NK-92 (cell line): ENCODE measurements around the gene PHLDB3.
"Not testable (repeated sequence)": the region's sequence is repeated elsewhere in the genome, so short reads cannot be mapped to it uniquely, and the experiment has no call there.

Experiments
- DNase-seq: peaks from one replicate; lab custom pipeline; 2025; ENCODE audit not compliant: unreplicated experiment; lab: John Stamatoyannopoulos, UW

PHLDB3 gene

DNA sequence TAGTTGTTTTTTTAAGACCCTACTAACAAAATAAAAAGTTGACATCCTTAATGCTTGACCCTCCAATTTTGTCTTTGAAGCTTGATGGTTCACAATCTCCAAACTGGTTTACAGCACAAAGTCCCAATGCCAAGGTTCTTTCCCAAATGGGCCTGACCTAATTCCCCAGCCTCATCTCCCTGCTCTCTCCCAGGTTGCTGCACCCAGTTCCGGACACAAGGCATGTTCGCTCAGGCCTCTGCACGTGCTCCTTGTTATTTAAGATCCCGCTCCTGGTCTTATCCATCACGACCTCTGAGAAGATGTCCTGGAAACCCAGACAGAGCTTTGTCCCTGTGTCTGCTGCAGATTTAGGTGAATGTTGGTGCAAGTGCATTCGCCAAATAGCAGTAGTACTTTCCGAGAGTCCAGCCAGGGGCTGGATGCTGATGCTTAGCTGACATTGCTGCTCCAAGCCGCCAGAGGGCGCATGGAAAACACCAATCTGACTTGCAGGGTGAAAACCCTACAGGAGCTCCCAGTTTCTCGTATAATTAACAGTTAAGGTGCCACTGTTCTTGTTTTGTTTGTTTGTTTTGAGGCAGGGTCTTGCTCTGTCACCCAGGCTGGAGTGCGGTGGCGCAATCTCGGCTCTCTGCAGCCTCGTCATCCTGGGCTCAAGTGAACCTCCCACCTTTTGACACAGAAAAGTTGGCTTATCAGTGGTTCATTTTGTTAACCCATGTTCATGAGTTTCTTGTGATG, 57.6 kb downstream of the PHLDB3 start:
- no peak for DNase-seq

- no peak for DNase-seq
These were observed 59.1 kb downstream of the PHLDB3 start for GRCh38 chr19:43445426-43445825.

DNA sequence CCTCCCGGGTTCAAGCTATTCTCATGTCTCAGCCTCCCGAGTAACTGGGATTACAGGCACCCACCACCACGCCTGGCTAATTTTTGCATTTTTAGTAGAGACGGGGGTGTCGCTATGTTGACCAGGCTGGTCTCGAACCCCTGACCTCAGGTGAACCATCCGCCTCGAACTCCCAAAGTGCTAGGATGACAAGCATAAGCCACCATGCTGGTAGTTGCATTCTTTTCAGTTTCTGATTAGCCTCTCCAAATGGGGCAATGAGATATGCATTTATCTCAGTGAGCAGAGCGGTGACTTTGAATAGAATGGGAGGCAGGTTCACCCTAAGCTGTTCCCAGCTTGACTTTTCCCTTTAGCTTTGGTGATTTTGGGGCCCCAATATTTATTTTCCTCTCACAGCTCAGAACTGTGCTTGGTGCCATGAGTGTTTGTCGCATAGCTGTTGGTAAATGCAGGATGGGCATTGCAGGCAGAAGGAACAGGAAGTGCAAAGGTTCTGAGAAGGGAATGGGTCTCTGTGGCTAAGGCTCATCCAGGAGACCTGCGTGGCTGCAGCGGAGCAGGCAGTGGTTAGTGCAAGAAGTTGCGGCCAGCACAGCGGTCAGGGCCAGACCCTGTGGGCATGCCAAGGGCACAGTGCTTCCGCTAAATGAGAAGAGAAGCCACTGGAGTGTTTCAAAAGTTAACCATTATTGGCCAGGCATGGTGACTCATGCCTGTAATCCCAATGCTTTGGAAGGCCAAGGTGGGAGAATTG, 59.8 kb downstream of the PHLDB3 start:
- DNase-seq: no peak

DNA sequence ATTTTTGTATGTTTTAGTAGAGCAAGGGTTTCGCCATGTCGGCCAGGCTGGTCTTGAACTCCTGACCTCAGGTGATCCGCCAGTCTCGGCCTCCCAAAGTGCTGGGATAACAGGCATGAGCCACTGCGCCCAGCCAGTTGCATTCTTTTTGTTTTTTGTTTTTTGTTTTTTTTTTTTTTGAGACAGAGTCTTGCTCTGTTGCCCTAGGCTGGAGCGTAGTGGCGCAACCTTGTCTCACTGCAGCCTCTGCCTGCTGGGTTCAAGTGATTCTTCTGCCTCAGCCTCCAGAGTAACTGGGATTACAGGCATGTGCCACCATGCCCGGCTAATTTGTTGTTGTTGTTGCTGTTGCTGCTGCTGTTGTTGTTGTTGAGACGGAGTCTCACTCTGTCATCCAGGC, 60.5 kb downstream of the PHLDB3 start:
- not testable (repeated sequence) for DNase-seq

- no peak for DNase-seq
These were observed 62.8 kb downstream of the PHLDB3 start for GRCh38 chr19:43441716-43442115.

DNA sequence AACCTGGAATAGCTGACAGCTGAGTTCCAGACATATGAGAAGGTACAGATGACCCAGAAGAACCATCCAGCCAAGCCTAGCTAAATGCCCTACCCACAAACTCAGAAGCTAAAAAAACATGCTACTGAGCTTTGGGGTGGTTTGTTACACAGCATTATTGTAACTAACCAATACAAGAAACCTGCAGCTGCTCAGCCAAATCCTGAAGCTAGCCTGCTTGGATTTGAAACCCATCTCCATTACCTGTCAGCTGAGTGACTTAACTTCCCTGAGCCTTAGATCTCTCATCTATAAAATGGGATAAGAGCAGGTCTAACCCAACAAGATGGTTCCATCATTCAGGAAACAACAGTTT, 64.9 kb downstream of the PHLDB3 start:
- DNase-seq: no peak

- no peak for DNase-seq
These were observed 65.4 kb downstream of the PHLDB3 start for GRCh38 chr19:43439032-43439708.

GRCh38 chr19:43438291-43439031, 66.1 kb downstream of the PHLDB3 start:
- DNase-seq: no peak

GRCh38 chr19:43437712-43438111, 66.8 kb downstream of the PHLDB3 start:
- no peak for DNase-seq

DNA sequence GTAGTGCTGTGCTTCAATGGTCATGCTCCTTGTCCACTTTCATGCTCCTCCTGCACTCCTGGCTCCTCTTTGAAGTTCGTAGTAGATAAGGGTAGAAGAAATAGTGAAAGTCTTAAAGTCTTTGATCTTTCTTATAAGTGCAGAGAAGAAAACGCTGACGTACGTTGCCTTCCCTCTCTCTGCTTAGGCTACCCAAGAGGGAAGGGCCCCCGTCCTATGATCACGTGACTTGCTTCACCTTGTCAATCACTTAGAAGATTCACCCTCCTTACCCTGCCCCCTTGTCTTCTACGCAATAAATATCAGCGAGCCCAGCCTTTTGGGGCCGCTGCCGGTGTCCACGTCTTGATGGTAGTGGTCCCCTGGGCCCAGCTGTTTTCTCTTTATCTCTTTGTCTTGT, 67.3 kb downstream of the PHLDB3 start:
- not testable (repeated sequence) for DNase-seq

- DNase-seq: no peak
These were observed 68.8 kb downstream of the PHLDB3 start for GRCh38 chr19:43435775-43436174.

DNA sequence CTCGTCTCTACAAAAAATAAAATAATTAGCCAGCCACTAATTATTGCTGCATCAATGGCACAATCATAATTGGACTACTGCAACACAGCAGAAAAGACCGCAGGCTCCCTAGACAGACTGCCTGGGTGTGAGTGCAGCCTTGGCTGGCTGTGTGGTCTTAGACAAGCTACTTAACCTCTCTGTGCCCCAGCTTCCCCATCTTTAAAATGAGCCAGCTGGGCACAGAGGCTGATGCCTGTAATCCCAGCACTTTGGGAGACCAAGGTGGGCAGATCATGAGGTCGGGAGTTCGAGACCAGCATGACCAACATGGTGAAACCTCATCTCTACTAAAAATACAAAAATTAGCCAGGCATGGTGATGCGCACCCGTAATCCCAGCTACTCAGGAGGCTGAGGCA, 70.9 kb downstream of the PHLDB3 start:
- DNase-seq: no peak

- no peak for DNase-seq
These were observed 71.2 kb downstream of the PHLDB3 start for GRCh38 chr19:43433358-43433673.

GRCh38 chr19:43430976-43431375, 73.6 kb downstream of the PHLDB3 start:
- DNase-seq: no peak

DNA sequence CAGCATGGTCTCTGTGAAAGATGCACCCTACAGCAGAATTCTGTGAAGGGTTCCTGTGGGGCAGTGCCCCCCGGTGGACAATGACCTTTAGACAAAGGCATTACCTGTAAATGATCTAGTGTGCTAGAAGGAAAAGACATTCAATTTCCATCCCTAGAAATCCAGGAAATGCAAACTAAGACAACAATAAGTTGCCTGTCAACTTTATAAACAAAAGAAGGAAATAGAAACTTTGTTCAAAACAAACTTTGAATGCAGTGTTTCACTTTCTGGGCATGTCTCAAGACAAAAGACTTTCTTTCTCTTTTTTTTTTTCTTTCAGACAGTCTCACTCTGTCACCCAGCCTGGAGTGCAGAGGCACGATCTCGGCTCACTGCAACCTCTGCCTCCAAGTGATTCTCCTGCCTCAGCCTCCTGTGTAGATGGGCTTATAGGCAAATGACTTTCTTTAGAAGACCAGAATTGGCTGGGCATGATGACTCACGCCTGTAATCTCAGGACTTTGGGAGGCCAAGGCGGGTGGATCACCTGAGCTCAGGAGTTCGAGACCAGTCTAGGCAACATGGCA, 74.3 kb downstream of the PHLDB3 start:
- no peak for DNase-seq

- no peak for DNase-seq
These were observed 75.2 kb downstream of the PHLDB3 start for GRCh38 chr19:43429395-43429794.

- no peak for DNase-seq
These were observed 78.8 kb downstream of the PHLDB3 start for GRCh38 chr19:43425567-43426392.
